ENCODE data around the gene XKR7. TPM values are rescaled to one million over a fixed set of nuclear protein-coding genes. Genes with fewer than 3 reads are reported as not detected.

Gene XKR7
- total and polyA plus RNA-seq, 2 donors (not counting 3 experiments of a cell fraction or from before 2014, with no cell fraction given): 0.04 TPM; not detected in 1

DNA sequence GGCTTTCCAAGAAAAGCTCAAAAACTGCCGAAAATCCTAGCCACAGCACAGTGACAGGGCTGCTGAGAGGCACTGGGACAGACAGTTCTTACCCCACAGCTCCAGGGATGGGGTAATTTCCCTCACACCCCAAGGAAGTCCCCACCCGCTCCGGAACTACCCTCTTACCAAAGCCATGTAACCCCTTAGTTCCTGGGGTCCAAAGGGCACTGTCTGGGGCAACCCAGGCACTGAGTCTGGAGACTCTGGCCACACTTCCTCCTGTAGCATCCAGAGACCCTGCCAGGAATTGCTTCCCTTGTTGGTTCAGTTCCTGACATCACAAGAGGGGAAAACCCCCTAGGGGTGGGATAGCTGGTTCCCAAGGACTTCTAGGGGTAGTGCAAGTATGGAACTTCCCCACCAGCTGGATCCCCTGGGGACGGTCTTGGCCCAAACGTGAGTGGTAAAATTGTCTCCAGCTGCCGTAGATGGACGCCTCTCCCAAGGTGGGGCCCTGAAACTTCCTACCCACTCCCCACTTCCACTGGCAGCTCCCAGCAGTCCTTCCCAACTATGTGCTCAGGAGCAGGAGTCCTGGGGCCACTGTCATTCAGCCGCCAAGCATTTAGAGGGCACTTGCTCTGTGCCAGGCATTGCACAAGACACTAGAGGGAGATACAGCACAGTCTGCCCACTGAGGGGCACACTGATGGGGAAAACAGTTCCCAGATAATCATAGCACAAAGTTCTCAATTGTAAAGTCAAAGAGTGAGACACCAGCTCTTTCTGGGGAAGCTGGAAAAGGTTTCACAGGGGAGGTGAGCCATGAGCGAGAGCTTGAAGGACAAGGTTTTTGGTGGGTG is 66.9 kb downstream of the XKR7 start:
- Histone ChIP-seq H3K4me1 (ENCODE audit: control insufficient read depth, extremely low read depth, insufficient read depth, low read length) (no peaks in the 10 kb centered on the region), H3K27ac (ENCODE audit: insufficient read depth, low read depth, low read length) (no peak overlapping the region), H3K4me3 (replicated peaks in 1 of 3; ENCODE audit: insufficient read depth in 1 of 3, low read depth in 1 of 3, low read length in 3 of 3) (no peak overlapping the region), H3K4me2 (ENCODE audit: insufficient read depth, low read length) (no peak overlapping the region), H4K20me1 (replicated peaks; ENCODE audit: control insufficient read depth, extremely low read depth, insufficient read depth, low read length) (no peaks in the 10 kb centered on the region), H3K27me3 (ENCODE audit: control insufficient read depth in 2 of 2, insufficient read depth in 2 of 2, low read length in 2 of 2) (peaks cover 6 to 16% of the 10 kb centered on the region in 2 experiments), H3K9me3 (replicated peaks; ENCODE audit: control insufficient read depth, insufficient read depth, low read length) (no peaks in the 10 kb centered on the region), H3K9me1 (replicated peaks; ENCODE audit: control insufficient read depth, extremely low read depth, insufficient read depth, low read length) (no peaks in the 10 kb centered on the region), H2AFZ (ENCODE audit: low read depth, low read length) (no peak overlapping the region), H3K9ac (replicated peaks; ENCODE audit: extremely low read depth, insufficient read depth, low read length) (no peak overlapping the region), H3K36me3 (ENCODE audit: control insufficient read depth in 2 of 2, extremely low read depth in 1 of 2, insufficient read depth in 2 of 2, low read length in 2 of 2) (no peaks in the 10 kb centered on the region), H3K79me2 (ENCODE audit: control insufficient read depth, insufficient read depth, low read length) (no peaks in the 10 kb centered on the region)
- no TSS peak for BruUV-seq (replicated peaks)
- dilution Hi-C loops (cut with MboI; ENCODE audit: extremely low pct_ligation_motif_present, low sequenced_read_pairs) (no loop called here), intact Hi-C loops (cut with micrococcal nuclease) (no loop called here)
- CTCF ChIA-PET: interaction anchor here (0.8 to 10.3 kb wide), 10 partner anchors 7 to 618 kb away, joined by 3 to 243 read pairs (median 6); partner anchors contain the start of gene PDRG1
- DNase-seq (ENCODE audit: low read depth, low spot score): no peak
- TF ChIP-seq, protein P1, sequence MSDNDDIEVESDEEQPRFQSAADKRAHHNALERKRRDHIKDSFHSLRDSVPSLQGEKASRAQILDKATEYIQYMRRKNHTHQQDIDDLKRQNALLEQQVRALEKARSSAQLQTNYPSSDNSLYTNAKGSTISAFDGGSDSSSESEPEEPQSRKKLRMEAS (IDR thresholded peaks at IDR 0.05; ENCODE audit: insufficient read depth, insufficient read length): no peak
- TF ChIP-seq GATA2 (IDR thresholded peaks at IDR 0.05; ENCODE audit: insufficient read depth, insufficient read length, low read depth, low read length): no peak
- TF ChIP-seq, protein P2, sequence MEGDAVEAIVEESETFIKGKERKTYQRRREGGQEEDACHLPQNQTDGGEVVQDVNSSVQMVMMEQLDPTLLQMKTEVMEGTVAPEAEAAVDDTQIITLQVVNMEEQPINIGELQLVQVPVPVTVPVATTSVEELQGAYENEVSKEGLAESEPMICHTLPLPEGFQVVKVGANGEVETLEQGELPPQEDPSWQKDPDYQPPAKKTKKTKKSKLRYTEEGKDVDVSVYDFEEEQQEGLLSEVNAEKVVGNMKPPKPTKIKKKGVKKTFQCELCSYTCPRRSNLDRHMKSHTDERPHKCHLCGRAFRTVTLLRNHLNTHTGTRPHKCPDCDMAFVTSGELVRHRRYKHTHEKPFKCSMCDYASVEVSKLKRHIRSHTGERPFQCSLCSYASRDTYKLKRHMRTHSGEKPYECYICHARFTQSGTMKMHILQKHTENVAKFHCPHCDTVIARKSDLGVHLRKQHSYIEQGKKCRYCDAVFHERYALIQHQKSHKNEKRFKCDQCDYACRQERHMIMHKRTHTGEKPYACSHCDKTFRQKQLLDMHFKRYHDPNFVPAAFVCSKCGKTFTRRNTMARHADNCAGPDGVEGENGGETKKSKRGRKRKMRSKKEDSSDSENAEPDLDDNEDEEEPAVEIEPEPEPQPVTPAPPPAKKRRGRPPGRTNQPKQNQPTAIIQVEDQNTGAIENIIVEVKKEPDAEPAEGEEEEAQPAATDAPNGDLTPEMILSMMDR (IDR thresholded peaks at IDR 0.05; ENCODE audit: extremely low read depth in 1 of 2, insufficient read depth in 1 of 2, low read depth in 1 of 2, low read length in 2 of 2): peak in 1 of 2 donors; percentile 27
- no peak for FAIRE-seq
- POLR2A ChIA-PET: no interaction called here

DNA sequence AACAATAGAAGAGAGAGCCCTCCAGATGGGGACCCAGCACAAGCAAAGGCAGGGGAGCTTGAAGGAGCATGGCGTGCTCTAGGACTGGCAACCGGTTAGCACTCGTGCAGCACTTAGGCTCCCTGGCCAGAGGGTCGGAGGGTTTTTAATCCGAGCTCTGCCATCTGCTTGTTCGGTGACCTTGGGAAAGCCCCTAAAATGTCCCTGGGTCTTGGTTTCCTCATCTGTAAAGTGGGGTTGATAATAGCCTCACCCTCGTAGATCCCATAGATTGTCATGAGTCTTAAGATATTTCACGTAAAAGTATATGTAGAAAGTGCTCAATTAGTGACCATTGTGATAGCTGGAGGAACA is 67.5 kb downstream of the XKR7 start:
- Histone ChIP-seq H2AFZ (ENCODE audit: low read depth, low read length) (no peak overlapping the region), H3K27me3 (ENCODE audit: control insufficient read depth in 2 of 2, insufficient read depth in 2 of 2, low read length in 2 of 2) (peaks cover 6 to 16% of the 10 kb centered on the region in 2 experiments), H3K4me2 (ENCODE audit: insufficient read depth, low read length) (no peak overlapping the region), H3K9ac (replicated peaks; ENCODE audit: extremely low read depth, insufficient read depth, low read length) (no peak overlapping the region), H3K4me3 (replicated peaks in 1 of 3; ENCODE audit: insufficient read depth in 1 of 3, low read depth in 1 of 3, low read length in 3 of 3) (no peak overlapping the region), H3K9me3 (replicated peaks; ENCODE audit: control insufficient read depth, insufficient read depth, low read length) (no peaks in the 10 kb centered on the region), H4K20me1 (replicated peaks; ENCODE audit: control insufficient read depth, extremely low read depth, insufficient read depth, low read length) (no peaks in the 10 kb centered on the region), H3K36me3 (ENCODE audit: control insufficient read depth in 2 of 2, extremely low read depth in 1 of 2, insufficient read depth in 2 of 2, low read length in 2 of 2) (no peaks in the 10 kb centered on the region), H3K79me2 (ENCODE audit: control insufficient read depth, insufficient read depth, low read length) (no peaks in the 10 kb centered on the region), H3K4me1 (ENCODE audit: control insufficient read depth, extremely low read depth, insufficient read depth, low read length) (no peaks in the 10 kb centered on the region), H3K27ac (ENCODE audit: insufficient read depth, low read depth, low read length) (no peak overlapping the region), H3K9me1 (replicated peaks; ENCODE audit: control insufficient read depth, extremely low read depth, insufficient read depth, low read length) (no peaks in the 10 kb centered on the region)
- BruUV-seq (replicated peaks): no TSS peak
- dilution Hi-C loops (cut with MboI; ENCODE audit: extremely low pct_ligation_motif_present, low sequenced_read_pairs): no loop called here
- TF ChIP-seq POLR2AphosphoS5 (IDR thresholded peaks at IDR 0.05; ENCODE audit: insufficient read depth, low read depth, low read length) (no peak), EZH2 (IDR thresholded peaks at IDR 0.05; ENCODE audit: borderline replicate concordance, low read depth, low read length, severe bottlenecking) (no peak), JUN (IDR thresholded peaks at IDR 0.05; ENCODE audit: borderline replicate concordance, insufficient read depth, insufficient read length, low read depth) (no peak), FOS (IDR thresholded peaks at IDR 0.05; ENCODE audit: borderline replicate concordance, insufficient read depth, low read length) (no peak), GATA2 (IDR thresholded peaks at IDR 0.05; ENCODE audit: insufficient read depth, insufficient read length, low read depth, low read length) (no peak), MYC (IDR thresholded peaks at IDR 0.05; ENCODE audit: low read depth, low read length) (no peak), POLR2A (IDR thresholded peaks at IDR 0.05; ENCODE audit: low read depth, low read length) (no peak)
- TF ChIP-seq, protein P2 (IDR thresholded peaks at IDR 0.05; ENCODE audit: extremely low read depth in 1 of 2, insufficient read depth in 1 of 2, low read depth in 1 of 2, low read length in 2 of 2): no peak
- TF ChIP-seq, protein P1 (IDR thresholded peaks at IDR 0.05; ENCODE audit: insufficient read depth, insufficient read length): no peak
- FAIRE-seq (no peak), DNase-seq (ENCODE audit: low read depth, low spot score) (no peak)
- ChIA-PET CTCF (interaction anchor here (1.1 to 10.3 kb wide), 8 partner anchors 22 to 617 kb away, joined by 4 to 243 read pairs (median 6); partner anchors contain the start of gene PDRG1), POLR2A (no interaction called here)
- intact Hi-C loops (cut with micrococcal nuclease): no loop called here
